Activated CD4-positive, alpha-beta T cell treated with anti-CD3 and anti-CD28 coated beads for 36 hours (primary cell): ENCODE measurements around the gene TMEM43. TPM values are rescaled to one million over a fixed set of nuclear protein-coding genes. Genes with fewer than 3 reads are reported as not detected.

Experiments
- ATAC-seq: fragments of 200-7000 bp; cut with Tn5 transposase; one replicate; pipeline ENCODE4 v1.10.0; 2021; ENCODE audit warnings: mild to moderate bottlenecking, moderate library complexity
- CTCF ChIA-PET: fragments of 350-600 bp; sonication (Branson Sonifier 250); formaldehyde crosslinking; loops from one replicate; lab custom pipeline; 2021; ENCODE audit warnings: antibody characterized with exemption; lab: Charles Lee
- POLR2A ChIA-PET: fragments of 350-600 bp; sonication (Branson Sonifier 250); formaldehyde crosslinking; loops from one replicate; lab custom pipeline; 2021; ENCODE audit warnings: antibody characterized with exemption, inconsistent platforms; lab: Charles Lee
- DNase-seq: peaks from one replicate; pipeline ENCODE4 v3.0.0-alpha.2; 2020
- H3K27ac Mint-ChIP-seq: one replicate; pipeline ENCODE4 v1.8.0; 2021; ENCODE audit warnings: mixed read lengths
- H3K27me3 Mint-ChIP-seq: one replicate; pipeline ENCODE4 v1.8.0; 2021; ENCODE audit warnings: mixed read lengths
- H3K36me3 Mint-ChIP-seq: one replicate; pipeline ENCODE4 v1.8.0; 2021; ENCODE audit warnings: low read depth, mixed read lengths
- H3K4me1 Mint-ChIP-seq: one replicate; pipeline ENCODE4 v1.8.0; 2021; ENCODE audit warnings: mixed read lengths
- H3K4me3 Mint-ChIP-seq: one replicate; pipeline ENCODE4 v1.8.0; 2021; ENCODE audit warnings: mild to moderate bottlenecking, moderate library complexity, mixed read lengths
- H3K9me3 Mint-ChIP-seq: one replicate; pipeline ENCODE4 v1.8.0; 2021; ENCODE audit warnings: low read depth, mixed read lengths
- intact Hi-C, 2 experiments: fragments of 100-400 bp; cut with DNase I in 1 of 2; cut with micrococcal nuclease in 1 of 2; formaldehyde crosslinking; loops; one replicate each; pipeline versions ENCODE4 v1.14.2 to v1.15.1; 2022 to 2024; cut with DNase I, micrococcal nuclease
- total RNA-seq, 2 experiments: library from RNA; stranded (reverse); gene quantifications; one replicate each; pipeline ENCODE4 v1.2.3, GENCODE V29; 2021

TMEM43 gene
- total RNA-seq, 2 experiments from 2014 or later: 28.3 to 28.5 TPM

- intact Hi-C loops: no loop called here
- CTCF ChIA-PET: no interaction called here
- Mint-ChIP-seq H3K4me3 (no peak overlapping the region), H3K27ac (no peak overlapping the region), H3K9me3 (peaks cover 9% of the 10 kb centered on the region), H3K36me3 (peaks cover 82% of the 10 kb centered on the region), H3K4me1 (peaks cover 4% of the 10 kb centered on the region), H3K27me3 (no peaks in the 10 kb centered on the region)
- POLR2A ChIA-PET: no interaction called here
- DNase-seq: no peak
- ATAC-seq: no peak
Observed at GRCh38 chr3:14161282-14161681, 36.4 kb downstream of the TMEM43 start.

- ChIA-PET CTCF (interaction anchor here (1.0 kb wide), 1 partner anchor 41 kb away, joined by 3 read pairs; no protein-coding TSS in a partner anchor), POLR2A (no interaction called here)
Observed at GRCh38 chr3:14162178-14162577, 37.3 kb downstream of the TMEM43 start.

GRCh38 chr3:14166877-14167603 is 42.2 kb downstream of the TMEM43 start:
- ATAC-seq: no peak
- no peaks in the 10 kb centered on the region for H3K27me3 Mint-ChIP-seq
- intact Hi-C loops: no loop called here
- H3K4me3 Mint-ChIP-seq: no peak overlapping the region
- DNase-seq: no peak
- no peak overlapping the region for H3K27ac Mint-ChIP-seq
- peaks cover 78% of the 10 kb centered on the region for H3K36me3 Mint-ChIP-seq
- ChIA-PET CTCF (no interaction called here), POLR2A (no interaction called here)
- H3K9me3 Mint-ChIP-seq: no peaks in the 10 kb centered on the region
- peaks cover 9% of the 10 kb centered on the region for H3K4me1 Mint-ChIP-seq

More at GRCh38 chr3:14162178-14162577, 37.3 kb downstream of the TMEM43 start:
- Mint-ChIP-seq H3K9me3 (peaks cover 9% of the 10 kb centered on the region), H3K27me3 (no peaks in the 10 kb centered on the region), H3K27ac (no peak overlapping the region), H3K4me3 (no peak overlapping the region), H3K4me1 (peaks cover 4% of the 10 kb centered on the region), H3K36me3 (peaks cover 80% of the 10 kb centered on the region)
- DNase-seq: no peak
- intact Hi-C loops: no loop called here
- no peak for ATAC-seq

- Mint-ChIP-seq H3K36me3 (peaks cover 66% of the 10 kb centered on the region), H3K27me3 (no peaks in the 10 kb centered on the region), H3K27ac (no peak overlapping the region), H3K9me3 (no peaks in the 10 kb centered on the region), H3K4me1 (peaks cover 20% of the 10 kb centered on the region), H3K4me3 (no peak overlapping the region)
- POLR2A ChIA-PET: no interaction called here
- ATAC-seq (no peak), DNase-seq (no peak)
- CTCF ChIA-PET: interaction anchor here (0.6 to 2.0 kb wide), 2 partner anchors 35 to 181 kb away, joined by 3 to 5 read pairs; no protein-coding TSS in a partner anchor
- intact Hi-C loops: no loop called here
Observed at GRCh38 chr3:14169435-14169834, 44.6 kb downstream of the TMEM43 start.

DNA sequence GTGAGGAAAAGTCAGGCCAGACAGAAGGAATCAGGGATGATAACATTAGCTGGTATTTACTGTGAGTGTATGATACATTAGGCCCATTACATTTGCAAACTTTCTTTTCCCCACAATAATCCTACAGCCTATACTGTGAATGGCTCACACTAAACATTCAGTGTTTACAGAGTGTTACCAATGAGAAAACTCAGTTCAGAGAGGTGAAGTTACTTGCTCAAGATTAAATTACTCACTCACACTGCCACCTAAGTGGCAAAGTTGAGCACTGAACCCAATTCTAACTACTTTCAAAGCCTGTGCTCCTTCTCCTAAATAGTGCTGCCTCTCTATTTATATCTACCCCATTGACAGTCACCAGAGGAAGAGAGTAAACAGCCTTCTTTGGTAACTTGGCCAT is 45.0 kb downstream of the TMEM43 start:
- no peak overlapping the region for H3K27ac Mint-ChIP-seq
- no peaks in the 10 kb centered on the region for H3K9me3 Mint-ChIP-seq
- H3K4me1 Mint-ChIP-seq: peaks cover 23% of the 10 kb centered on the region
- intact Hi-C loops: loop anchor here in 1 of 2 experiments (10.0 kb wide), 2 partner anchors 755 to 1325 kb away; partner anchors contain the start of gene RPL32
- ATAC-seq: peak; percentile 60
- H3K27me3 Mint-ChIP-seq: no peaks in the 10 kb centered on the region
- H3K4me3 Mint-ChIP-seq: no peak overlapping the region
- ChIA-PET CTCF (interaction anchor here (0.6 to 2.0 kb wide), 4 partner anchors 11 to 274 kb away, joined by 3 to 5 read pairs (median 4); no protein-coding TSS in a partner anchor), POLR2A (interaction anchor here (0.7 kb wide), 1 partner anchor 9 kb away, joined by 3 read pairs; the partner anchor contains the start of gene LSM3)
- no peak for DNase-seq
- peaks cover 62% of the 10 kb centered on the region for H3K36me3 Mint-ChIP-seq

GRCh38 chr3:14170531-14171159 is 45.8 kb downstream of the TMEM43 start:
- H3K27ac Mint-ChIP-seq: peak overlapping the region; percentile 18
- DNase-seq: no peak
- no peaks in the 10 kb centered on the region for H3K27me3 Mint-ChIP-seq
- ChIA-PET CTCF (interaction anchor here (0.6 to 2.0 kb wide), 5 partner anchors 11 to 667 kb away, joined by 3 to 5 read pairs (median 3); no protein-coding TSS in a partner anchor), POLR2A (interaction anchor here (0.7 kb wide), 2 partner anchors 8 to 32 kb away, joined by 3 read pairs; partner anchors contain the start of gene LSM3)
- no peak for ATAC-seq
- no peaks in the 10 kb centered on the region for H3K9me3 Mint-ChIP-seq
- intact Hi-C loops: loop anchor here in 1 of 2 experiments (10.0 kb wide), 2 partner anchors 756 to 1326 kb away; partner anchors contain the start of gene RPL32
- no peak overlapping the region for H3K4me3 Mint-ChIP-seq
- peaks cover 54% of the 10 kb centered on the region for H3K36me3 Mint-ChIP-seq
- peaks cover 31% of the 10 kb centered on the region for H3K4me1 Mint-ChIP-seq

DNA sequence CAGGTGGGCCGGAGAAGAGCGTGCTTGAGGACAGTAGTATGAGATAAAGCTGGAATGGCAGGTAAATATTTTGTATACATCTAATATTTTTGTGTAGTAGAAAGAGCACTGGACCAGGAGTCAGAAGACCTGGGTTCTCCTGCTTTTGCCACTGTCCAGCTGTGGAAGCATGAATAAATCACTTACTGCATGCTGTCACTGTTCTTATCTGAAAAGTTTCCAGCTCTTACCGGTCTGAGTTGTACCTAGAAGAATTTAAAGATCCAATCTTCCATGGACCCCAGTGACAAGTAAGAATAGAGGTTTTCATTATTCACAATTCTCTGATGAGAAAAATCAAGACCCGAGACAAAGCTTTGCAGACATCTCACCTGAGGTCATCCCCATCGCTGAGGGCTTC is 47.6 kb downstream of the TMEM43 start:
- ChIA-PET POLR2A (interaction anchor here (0.5 to 0.6 kb wide), 2 partner anchors 46 to 69 kb away, joined by 3 to 10 read pairs; no protein-coding TSS in a partner anchor), CTCF (interaction anchor here (0.6 kb wide), 1 partner anchor 28 kb away, joined by 4 read pairs; no protein-coding TSS in a partner anchor)
- ATAC-seq (no peak), DNase-seq (no peak)
- peaks cover 45% of the 10 kb centered on the region for H3K36me3 Mint-ChIP-seq
- intact Hi-C loops: loop anchor here in 1 of 2 experiments (10.0 kb wide), 2 partner anchors 758 to 1328 kb away; partner anchors contain the start of gene RPL32
- H3K4me1 Mint-ChIP-seq: peaks cover 48% of the 10 kb centered on the region
- no peaks in the 10 kb centered on the region for H3K9me3 Mint-ChIP-seq
- no peak overlapping the region for H3K4me3 Mint-ChIP-seq
- H3K27me3 Mint-ChIP-seq: no peaks in the 10 kb centered on the region
- no peak overlapping the region for H3K27ac Mint-ChIP-seq

- H3K4me3 Mint-ChIP-seq: no peak overlapping the region
- H3K4me1 Mint-ChIP-seq: peaks cover 56% of the 10 kb centered on the region
- H3K27me3 Mint-ChIP-seq: no peaks in the 10 kb centered on the region
- ChIA-PET CTCF (interaction anchor here (1.0 kb wide), 1 partner anchor 17 kb away, joined by 3 read pairs; no protein-coding TSS in a partner anchor), POLR2A (no interaction called here)
- H3K36me3 Mint-ChIP-seq: peaks cover 34% of the 10 kb centered on the region
- intact Hi-C loops: loop anchor here in 1 of 2 experiments (10.0 kb wide), 2 partner anchors 760 to 1330 kb away; partner anchors contain the start of gene RPL32
- H3K9me3 Mint-ChIP-seq: no peaks in the 10 kb centered on the region
- DNase-seq (no peak), ATAC-seq (no peak)
- H3K27ac Mint-ChIP-seq: no peak overlapping the region
Observed at GRCh38 chr3:14174483-14174882, 49.6 kb downstream of the TMEM43 start.

- Mint-ChIP-seq H3K36me3 (peaks cover 25% of the 10 kb centered on the region), H3K4me1 (peaks cover 56% of the 10 kb centered on the region), H3K4me3 (peak overlapping the region; percentile 20), H3K9me3 (no peaks in the 10 kb centered on the region), H3K27me3 (no peaks in the 10 kb centered on the region), H3K27ac (peak overlapping the region; percentile 68)
- ChIA-PET CTCF (no interaction called here), POLR2A (interaction anchor here (1.5 to 3.9 kb wide), 3 partner anchors 30 to 476 kb away, joined by 4 to 34 read pairs (median 7); partner anchors contain the start of genes CCDC174, CHCHD4 and TMEM43)
- DNase-seq (peak; percentile 67), ATAC-seq (peak; percentile 53)
- intact Hi-C loops: loop anchor here (1.0 to 10.0 kb wide), 6 partner anchors 31 to 1983 kb away; partner anchors contain the start of genes MKRN2 (in 1 of the 2), NR2C2 (in 1 of the 2) and RPL32 (in 1 of the 2)
Observed at GRCh38 chr3:14175383-14176037, 50.7 kb downstream of the TMEM43 start.

GRCh38 chr3:14177580-14178246 is 52.9 kb downstream of the TMEM43 start:
- intact Hi-C loops: loop anchor here (1.0 to 10.0 kb wide), 15 partner anchors 33 to 1985 kb away; partner anchors contain the start of genes CCDC174 (in 2 of the 2), CHCHD4 (in 2 of the 2), BTD (in 1 of the 2) and HACL1 (in 1 of the 2)
- peak overlapping the region; percentile 79 for H3K4me3 Mint-ChIP-seq
- ChIA-PET CTCF (interaction anchor here (0.6 to 2.8 kb wide), 3 partner anchors 26 to 290 kb away, joined by 3 to 13 read pairs (median 10); no protein-coding TSS in a partner anchor), POLR2A (interaction anchor here (0.9 to 3.9 kb wide), 10 partner anchors 11 to 474 kb away, joined by 3 to 34 read pairs (median 4); partner anchors contain the start of genes CCDC174, CHCHD4, SLC6A6 and TMEM43)
- DNase-seq (no peak), ATAC-seq (peak; percentile 1)
- H3K36me3 Mint-ChIP-seq: peaks cover 16% of the 10 kb centered on the region
- H3K4me1 Mint-ChIP-seq: peaks cover 65% of the 10 kb centered on the region
- H3K27ac Mint-ChIP-seq: peak overlapping the region; percentile 94
- no peaks in the 10 kb centered on the region for H3K9me3 Mint-ChIP-seq
- no peaks in the 10 kb centered on the region for H3K27me3 Mint-ChIP-seq
